ENCODE results near the gene IL19.

- TF ChIP-seq CTCF (IDR thresholded peaks at IDR 0.05): no peak
- TF ChIP-seq EP300 (IDR thresholded peaks at IDR 0.05): no peak
- TF ChIP-seq POLR2A (IDR thresholded peaks at IDR 0.05): no peak
These were observed 88.5 kb downstream of the IL19 start for GRCh38 chr1:206859082-206859521.
